GM10248 (cell line): ENCODE measurements around the gene SRC.

ENCODE experiments used
- CTCF ChIA-PET: fragments of 300-600 bp; sonication (Branson Sonifier 250); formaldehyde crosslinking; extraction: SDS; loops from one replicate; lab custom pipeline; 2021; ENCODE audit warnings: antibody characterized with exemption; lab: Yijun Ruan, JAX
- POLR2A ChIA-PET: fragments of 350-650 bp; sonication (Branson Sonifier 250); formaldehyde crosslinking; extraction: SDS; loops from one replicate; lab custom pipeline; 2020; ENCODE audit warnings: antibody characterized with exemption; lab: Yijun Ruan, JAX
- DNase-seq: peaks from one replicate; pipeline ENCODE4 v3.0.0; 2012; ENCODE audit errors: extremely low spot score
- TF ChIP-seq, protein P1 (sequence below): IDR thresholded peaks from 2 replicates; pipeline ENCODE4 v1.5.1; 2012; ENCODE audit warnings: mild to moderate bottlenecking, low read depth; ENCODE audit errors: extremely low read depth, missing control alignments, control extremely low read depth

SRC gene

DNA sequence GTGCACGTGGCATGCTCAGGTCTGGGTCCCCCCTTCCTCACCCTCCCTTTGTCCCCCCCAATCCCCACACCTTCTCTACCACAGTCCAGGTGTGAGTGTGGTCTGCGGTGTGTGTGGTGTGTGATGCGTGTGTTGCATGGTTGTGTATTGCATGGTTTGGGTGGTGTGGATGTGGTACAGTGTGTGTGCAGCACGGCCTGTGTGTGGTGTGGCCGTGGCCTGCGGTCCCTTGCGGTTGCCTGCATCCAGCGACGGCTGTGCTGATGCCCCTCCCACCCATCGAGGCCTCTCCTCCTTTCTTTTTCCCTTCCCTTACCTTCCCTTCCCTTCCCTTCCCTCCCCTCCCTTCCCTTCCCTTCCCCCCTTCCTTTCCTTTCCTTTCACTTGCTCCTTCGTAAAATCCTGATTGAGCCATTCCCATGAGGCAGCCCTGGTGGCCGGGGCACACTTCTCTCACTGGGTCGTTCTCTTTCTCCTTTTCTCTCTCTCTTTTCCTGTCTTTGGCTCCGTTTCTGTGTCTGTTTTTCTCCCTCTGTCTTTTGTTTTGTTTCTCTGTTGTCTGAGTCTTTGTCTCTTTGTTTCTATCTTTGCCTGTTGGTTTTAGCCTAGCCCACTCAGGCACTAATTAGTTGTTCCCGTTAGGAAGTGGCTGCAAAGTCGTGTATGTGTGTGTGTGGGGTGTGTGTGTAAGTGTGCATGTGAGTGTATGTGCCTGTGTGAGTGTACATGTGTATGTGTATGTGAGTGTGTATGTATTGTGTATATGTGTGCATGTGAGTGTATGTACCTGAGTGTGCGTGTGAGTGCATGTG, 65.7 kb downstream of the SRC start:
- TF ChIP-seq, protein P1, sequence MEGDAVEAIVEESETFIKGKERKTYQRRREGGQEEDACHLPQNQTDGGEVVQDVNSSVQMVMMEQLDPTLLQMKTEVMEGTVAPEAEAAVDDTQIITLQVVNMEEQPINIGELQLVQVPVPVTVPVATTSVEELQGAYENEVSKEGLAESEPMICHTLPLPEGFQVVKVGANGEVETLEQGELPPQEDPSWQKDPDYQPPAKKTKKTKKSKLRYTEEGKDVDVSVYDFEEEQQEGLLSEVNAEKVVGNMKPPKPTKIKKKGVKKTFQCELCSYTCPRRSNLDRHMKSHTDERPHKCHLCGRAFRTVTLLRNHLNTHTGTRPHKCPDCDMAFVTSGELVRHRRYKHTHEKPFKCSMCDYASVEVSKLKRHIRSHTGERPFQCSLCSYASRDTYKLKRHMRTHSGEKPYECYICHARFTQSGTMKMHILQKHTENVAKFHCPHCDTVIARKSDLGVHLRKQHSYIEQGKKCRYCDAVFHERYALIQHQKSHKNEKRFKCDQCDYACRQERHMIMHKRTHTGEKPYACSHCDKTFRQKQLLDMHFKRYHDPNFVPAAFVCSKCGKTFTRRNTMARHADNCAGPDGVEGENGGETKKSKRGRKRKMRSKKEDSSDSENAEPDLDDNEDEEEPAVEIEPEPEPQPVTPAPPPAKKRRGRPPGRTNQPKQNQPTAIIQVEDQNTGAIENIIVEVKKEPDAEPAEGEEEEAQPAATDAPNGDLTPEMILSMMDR = no peak
- DNase-seq = no peak
- ChIA-PET CTCF (interaction anchor here (1.0 kb wide), 1 partner anchor 12 kb away, joined by 3 read pairs; no protein-coding TSS in a partner anchor), POLR2A (no interaction called here)

DNA sequence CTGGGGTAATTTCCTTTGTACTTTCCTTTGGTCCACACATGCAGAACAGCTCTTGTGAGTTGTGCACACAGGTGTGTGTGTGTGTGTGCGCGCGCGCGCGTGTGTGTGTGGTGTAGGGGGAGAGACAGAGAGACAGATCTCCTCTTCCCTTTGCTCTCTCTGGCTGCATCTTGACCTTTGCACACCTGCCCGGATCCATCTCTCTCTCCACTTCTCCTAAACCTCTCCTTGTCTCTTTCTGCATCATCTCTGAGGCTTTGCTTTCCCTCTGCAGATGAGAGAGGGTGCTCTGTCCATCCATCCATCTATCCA, 67.0 kb downstream of the SRC start:
- POLR2A ChIA-PET = no interaction called here
- no peak for DNase-seq
- TF ChIP-seq, protein P1 = no peak
- CTCF ChIA-PET = interaction anchor here (1.0 to 1.3 kb wide), 2 partner anchors 13 to 118 kb away, joined by 3 to 4 read pairs; no protein-coding TSS in a partner anchor

DNA sequence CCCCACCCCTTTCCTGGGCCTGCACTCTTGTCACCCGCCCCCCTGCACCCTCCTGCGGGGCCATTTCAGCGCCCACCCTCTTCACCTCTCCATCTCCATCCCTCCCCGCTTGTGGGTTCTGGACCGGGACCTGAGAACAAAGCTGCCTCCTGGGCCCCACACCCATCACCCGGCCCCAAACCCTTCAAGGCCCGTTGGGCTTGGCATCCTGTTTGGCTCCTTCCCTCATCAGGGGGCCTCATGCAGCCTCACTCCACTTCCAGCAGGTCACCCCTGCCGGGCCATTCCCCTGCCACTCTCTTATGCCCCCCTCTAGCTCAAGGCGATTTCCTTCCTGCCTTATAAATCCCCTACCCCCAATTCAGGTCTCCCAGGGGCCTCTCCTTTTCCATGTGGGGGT, 67.4 kb downstream of the SRC start:
- no peak for DNase-seq
- POLR2A ChIA-PET = no interaction called here
- CTCF ChIA-PET = interaction anchor here (1.3 kb wide), 1 partner anchor 117 kb away, joined by 4 read pairs; no protein-coding TSS in a partner anchor
- TF ChIP-seq, protein P1 = no peak

DNA sequence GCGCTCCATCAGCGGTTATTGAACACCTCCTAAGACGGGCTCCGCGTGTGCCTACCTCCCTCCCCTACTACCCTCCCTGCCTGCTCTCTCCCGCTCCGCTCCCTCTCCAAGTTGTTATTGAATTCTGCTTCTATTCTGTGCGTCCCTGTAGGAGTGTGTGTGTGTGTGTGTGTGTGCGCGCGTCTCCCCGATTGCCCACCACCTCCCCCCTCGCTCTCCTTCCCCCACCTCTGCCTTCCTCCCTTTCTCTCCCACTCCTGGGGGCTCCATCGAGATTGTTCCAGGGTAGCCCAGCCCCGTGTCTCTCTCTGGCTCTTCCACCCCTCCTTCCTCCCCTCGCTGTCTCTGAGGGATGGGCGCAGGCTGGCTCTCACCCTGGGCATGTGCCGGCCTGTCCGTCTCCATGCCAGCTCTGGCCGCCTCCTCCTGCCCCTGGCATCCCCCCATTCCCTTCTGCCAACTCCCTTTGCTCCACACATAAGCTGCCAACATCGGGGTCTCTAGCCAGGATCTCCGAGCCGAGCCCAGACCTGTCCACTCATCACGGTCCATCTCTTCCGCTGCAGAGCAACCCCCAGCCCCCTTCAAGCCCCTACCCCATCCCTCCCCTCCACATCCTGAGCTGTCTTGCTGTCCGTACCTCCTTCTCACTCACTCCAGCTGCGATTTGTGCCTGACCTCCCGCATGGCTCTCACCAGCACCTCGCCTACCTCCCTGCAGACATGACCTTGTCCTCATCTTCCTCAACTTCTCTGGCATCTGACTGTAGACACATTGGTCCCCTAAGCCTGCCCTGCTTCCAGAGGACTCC, 68.5 kb downstream of the SRC start:
- TF ChIP-seq, protein P1 = no peak
- ChIA-PET POLR2A (no interaction called here), CTCF (no interaction called here)
- no peak for DNase-seq

DNA sequence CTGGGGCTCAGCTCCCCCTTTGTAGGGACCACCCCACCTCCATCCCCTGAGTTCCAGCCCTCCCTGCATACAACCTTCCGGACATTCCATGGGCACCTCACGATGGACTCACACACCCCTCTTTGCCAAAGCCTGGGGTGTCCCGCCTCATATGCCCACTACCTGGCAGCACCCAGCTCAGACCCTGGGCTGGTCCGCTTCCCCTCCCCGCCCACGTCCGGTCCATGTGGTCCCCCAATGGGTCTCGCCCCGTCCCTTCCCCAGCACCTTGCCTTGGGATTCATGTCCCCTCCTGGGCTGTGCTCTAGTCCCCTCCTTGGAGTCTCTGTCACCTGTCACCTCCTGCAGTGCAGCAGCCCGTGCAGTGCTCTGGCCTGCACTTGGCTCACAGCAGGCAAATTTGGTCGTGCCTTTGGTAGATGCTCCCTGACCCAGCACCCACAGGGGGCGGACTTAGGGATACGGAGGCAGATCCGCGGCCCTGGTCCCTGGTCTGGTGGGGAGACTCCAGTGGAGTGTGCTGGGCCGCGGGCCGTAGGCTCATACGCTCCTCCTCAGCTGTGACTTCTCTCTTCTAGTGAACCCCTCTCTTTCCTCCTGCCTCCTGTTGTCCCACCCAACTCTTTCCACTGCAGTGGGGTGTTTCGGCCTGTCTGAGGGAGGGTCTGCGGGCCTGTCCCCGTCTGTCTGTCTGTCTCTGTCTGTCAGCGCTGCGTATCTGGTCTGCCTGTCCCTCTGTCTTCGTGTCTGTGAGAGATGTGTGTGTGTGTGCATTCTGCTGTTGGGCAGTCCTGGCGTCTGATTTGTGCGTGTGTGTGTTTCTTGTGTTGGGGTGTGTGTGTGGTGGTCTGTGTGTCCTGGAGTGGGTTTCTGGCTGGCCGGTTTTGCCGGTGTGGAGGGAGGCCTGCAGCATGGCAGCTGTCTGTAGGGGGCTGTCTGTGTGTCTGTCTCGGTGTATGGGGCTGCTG, 69.5 kb downstream of the SRC start:
- CTCF ChIA-PET = interaction anchor here (1.1 kb wide), 1 partner anchor 26 kb away, joined by 3 read pairs; no protein-coding TSS in a partner anchor
- no peak for DNase-seq
- POLR2A ChIA-PET = interaction anchor here (0.5 kb wide), 1 partner anchor 167 kb away, joined by 3 read pairs; no protein-coding TSS in a partner anchor
- TF ChIP-seq, protein P1 = no peak
